ENCODE results near the gene ZMYND8.
A peak's percentile ranks its signal among the peaks of the same experiment; 100 is the strongest.

ZMYND8 gene

DNA sequence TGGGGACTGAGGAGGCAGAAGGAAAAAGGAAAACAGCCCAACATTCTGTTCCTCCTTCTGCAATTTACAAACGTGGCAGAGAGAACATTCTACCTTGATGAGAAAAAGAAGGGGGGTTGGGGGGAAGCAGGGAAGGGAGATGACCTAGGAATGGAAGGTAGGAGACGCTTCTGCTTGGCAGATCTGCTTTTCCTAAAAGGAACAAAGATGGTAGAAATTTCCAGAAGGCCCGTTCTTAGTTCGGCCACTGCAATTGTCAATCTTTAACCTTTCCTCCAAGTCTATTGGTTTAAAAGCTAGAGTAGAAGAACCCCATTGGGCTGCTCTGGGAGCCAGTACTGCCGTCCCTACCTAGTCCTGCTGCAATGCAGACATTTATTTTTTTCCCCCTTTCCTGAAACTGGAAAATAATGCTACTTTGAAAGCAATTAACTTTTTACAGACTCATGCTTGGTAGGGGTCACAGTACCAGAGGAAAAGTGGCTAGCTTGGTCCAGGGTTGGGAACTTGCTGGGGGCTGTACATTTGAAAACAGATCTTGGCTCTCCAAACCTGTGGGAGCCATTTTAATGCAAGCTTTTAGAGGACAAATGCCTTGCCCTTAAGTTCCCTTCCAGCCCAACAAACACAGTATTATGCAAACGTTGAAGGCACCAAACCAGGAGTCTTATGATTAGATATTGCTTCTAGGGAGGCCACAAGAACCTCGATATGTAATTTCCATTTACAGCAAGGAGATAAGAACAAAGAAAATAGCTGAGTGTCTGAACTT is 2.6 kb downstream of the ZMYND8 start:
- no peak for DNase-seq

DNA sequence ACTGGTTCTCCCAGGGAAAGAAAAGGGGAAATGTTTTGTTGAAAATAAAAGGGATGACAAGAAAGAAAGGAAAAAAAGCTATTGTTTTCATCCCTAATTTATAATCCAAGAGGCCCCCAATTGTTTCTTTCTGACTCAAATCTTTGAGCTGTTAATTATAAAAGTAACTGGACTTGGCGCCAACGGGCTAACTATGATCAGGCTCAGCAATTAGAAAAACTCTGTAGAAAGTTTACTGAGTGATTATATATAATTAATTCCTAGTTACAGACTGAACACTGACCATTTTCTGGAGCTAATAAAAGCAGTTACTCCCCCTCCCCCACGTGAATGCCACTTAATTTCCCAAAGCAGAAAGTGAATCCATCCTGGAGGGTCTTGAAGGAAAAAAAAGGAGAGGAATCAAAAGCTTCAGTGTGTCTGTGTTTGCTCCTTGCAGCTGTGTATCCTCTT is 3.2 kb downstream of the ZMYND8 start:
- no peak for DNase-seq

DNA sequence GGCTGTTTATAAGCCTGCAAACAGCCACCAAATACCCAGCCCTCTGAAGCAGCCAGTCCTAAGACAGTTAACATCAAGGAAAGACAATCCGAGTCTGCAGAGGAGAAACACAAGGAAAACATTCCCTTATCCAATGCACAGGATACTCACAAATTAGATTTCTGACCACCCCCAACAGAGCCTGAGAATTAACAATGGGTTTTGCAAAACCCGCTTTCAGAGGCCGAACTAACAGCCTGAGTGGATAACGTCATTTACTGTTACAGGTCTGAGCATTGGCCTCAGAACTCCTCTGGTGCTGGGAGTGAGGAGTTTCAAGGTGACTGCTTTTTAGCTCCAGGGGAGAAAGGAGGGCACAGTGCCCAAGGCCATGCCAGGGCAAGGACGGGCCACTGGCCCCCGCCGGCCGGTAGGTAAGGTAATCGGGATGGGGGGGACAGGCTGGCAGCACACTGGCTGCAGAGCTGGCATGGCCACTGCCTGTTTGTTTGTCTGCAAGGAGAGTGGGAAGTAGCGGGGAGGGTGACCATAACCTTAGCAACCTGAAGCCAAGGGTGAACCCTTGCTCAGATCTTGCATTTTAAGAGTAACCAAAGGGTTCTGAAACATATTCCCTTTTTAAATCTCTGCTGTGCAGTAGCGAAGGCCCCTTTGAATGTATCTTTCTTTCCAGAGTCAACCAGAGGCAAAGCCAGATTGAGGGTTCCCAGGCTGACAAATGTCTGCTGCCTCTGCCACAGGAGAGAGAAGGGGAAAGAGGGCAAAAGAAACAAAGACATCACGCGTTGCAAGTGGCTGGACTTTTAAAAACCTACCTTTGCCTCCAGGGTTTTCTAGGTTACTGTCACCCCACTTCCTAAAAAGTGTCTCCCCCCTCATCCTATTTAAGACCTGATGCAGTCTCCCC is 3.9 kb downstream of the ZMYND8 start:
- DNase-seq = no peak

DNA sequence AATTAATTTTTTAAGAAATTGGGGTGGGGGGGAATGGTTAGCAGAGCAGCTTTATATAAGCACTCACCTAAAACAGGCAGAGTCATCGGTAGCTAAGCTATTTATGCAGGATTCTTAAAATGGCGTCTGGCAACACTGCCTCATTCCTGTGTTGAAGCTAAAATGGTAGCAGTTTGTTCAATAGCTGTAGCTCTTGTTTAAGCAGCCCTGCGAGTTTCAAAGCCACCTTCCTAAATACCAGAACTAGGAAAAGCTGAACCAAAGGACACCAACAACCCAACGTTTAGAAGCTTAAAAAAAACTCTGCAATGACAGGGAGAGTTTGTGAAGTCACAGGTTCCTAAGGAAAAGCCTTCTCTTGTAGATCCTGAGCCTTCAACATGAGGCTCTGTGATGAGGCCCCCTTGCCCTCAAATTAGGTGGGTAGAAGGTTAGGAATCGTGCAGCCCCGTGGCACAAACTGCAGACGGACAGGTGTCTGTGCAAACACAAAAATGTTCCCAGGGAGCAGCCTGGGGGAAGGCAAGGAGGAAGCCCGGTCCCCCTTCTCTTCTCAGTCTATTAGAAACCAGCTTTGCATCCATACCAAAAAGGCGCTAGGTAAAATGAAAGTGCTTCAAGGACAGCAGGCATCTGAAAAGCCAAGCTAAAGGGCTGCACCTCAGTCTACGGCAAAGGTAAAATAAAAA is 4.7 kb downstream of the ZMYND8 start:
- DNase-seq = no peak

DNA sequence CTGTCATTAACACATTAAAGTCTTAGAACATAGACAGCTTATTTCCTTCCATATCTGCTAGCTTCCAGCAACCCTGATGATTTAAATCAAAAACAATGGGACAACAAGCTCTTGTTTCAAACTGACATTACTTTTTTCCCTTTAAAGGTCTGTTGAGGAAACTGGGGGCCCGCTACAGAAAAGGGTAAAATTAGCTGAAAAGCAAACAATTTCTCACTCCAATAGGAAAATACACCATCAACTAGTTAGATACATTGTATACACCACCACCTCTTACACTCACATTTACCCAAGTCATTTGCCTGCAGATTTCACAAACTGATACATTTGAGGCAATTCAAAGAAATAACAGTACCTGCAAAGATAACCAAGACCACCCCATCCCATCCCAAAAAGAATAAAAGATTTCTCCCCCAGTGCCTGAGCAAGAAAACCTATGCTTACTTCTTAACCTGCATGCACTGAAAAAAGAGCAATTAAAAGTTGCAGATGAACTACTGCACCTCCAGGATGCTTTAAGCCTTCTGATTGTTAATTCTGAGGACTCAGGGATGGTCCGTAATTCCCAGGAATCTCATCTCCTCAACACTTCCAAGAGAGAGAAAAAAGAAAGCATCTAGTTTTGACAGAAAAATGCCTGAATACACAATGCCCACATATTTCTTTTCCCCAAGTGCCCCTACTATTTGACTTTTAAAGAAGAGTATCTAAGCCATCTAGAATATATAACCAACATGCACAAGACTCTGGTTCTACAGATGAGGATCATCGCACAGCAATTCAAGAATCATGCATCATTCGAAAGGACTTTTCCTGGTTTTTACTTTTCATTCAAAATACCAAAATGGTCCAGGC is 5.6 kb downstream of the ZMYND8 start:
- DNase-seq = no peak

DNA sequence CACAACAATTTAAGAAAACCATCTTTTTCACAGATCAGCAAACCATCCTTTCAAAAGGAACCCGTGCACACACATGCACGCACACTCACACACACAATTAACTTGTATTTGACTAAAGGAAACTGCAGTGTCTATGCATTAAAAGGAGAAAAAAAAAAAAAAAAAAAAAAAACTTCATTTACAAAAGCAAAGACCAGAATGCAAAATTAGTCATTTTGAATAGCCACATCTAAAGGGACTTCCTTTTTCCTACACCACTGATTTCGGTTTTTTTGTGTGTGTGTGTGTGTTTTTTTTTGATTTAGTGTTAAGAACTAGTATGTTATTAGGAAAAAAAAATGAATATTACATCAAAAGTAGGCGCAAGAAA is 6.3 kb downstream of the ZMYND8 start:
- DNase-seq = no peak

DNA sequence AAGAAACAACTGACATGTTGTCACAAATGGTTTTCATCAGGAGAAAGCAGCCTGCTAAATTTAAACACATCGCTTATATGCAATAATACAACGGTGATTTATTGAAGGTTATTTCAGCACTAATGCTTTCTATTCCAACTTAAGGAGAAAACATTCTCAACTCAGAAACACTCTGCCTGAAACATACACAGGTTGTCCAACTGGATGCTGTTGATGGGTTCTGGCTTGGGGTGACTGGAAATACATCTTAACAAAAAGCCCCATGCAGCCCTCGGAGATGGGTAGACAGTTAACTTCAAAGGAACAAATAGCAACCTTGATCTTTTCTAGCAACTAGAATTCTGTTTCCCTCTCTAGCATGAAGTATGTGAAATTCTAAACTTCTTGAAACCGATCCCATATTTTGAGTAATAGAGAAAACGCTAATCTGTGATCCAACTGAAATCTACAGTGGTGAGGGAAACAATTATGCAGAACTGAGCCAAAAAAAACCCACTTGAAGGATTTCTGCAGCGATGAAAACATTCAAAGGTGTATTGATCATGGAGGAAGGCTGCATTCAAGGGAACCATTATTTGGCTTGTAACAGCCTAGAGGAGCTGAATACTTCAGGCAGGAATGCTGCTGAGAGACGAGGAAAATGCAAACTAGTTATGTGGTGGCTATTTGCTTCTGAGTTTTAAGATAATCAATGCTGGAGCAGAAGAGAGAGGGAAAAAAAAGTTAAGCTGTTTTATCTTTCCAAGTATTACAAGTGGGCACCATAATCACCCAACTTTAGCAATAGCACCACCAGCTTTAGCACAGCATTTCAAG is 6.9 kb downstream of the ZMYND8 start:
- no peak for DNase-seq

DNA sequence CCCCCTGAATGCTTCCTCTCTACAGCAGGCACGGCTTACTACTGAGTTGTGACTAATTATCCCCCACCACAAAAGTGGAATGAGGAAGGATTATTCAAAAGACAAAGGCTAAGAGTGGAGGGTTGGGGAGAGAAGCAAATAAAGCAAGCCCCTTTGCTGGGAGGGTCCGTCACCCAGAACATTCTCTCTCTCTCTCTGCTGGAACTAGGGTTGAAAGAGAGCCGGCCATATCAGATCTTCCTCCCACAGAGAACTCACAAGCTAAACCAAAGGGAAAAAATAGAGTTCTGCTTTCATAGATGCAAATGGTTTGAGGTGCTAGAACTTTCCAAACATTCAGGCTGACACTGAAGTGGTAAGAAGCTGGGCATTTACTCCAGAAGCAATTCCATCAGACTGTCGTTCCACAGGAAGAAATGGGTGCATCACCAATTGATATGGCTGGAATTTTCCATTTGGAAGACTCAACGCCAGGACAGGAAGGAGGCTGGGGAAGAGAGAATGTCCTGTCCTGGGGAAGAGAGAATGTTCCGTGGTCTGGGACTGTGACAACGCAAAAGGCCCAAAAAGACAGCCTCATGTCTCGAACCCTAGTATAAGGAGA is 7.9 kb downstream of the ZMYND8 start:
- DNase-seq = no peak

DNA sequence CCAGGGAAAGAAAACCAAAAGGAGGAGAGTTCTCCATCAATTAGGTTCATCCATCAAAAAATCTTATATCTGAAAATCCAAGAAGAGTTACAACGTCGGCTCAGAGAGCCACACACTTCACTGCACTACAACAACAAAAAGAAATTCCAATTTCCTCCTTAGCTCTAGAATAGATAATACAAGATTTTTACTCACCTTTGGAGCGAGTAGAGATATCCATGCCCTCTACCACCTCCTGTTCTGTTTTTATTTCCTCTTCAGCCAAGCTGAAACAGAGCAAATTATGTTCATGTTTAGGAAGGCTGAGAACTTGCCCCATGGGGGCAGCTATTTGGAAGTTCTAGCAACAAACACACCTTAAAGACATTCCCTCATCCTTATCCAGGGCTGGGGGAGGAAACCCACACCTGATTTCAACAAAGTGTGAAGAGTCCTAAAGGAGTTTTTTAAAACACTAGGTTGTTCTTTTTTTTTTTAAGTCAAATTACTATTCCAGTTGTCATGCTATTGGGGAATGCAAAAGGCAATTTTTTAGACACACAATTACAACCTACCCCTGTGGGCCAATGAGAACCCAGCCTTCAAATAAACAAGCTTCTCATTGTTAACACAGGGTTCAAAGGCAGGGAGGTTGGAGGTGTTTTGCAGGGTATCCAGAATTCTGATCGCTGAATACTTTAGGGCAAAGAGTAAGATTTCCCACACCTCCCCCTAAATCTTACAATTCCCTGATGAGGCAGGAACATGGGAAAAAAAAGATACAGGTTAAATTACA is 8.7 kb downstream of the ZMYND8 start:
- DNase-seq = no peak

DNA sequence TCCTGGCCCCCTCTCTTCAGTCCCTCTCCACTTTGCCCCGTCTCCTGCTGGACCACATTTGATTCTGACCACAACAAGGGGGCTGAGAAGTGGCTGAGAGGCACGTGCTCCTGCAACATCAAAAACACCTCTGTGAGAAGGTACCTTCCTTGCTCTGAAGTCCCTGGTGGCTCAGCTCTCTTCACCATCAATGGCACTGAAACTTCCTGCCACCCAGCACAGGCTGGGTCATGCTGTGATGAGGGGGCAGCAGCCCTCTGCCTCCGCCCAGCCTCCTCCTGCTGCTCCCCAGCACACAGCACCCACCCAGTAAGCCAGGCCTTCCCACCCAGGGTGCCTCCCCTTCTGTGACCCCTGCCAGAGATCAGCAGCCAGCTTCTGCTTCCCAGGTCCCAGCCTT is 10.3 kb downstream of the ZMYND8 start:
- no peak for DNase-seq

DNA sequence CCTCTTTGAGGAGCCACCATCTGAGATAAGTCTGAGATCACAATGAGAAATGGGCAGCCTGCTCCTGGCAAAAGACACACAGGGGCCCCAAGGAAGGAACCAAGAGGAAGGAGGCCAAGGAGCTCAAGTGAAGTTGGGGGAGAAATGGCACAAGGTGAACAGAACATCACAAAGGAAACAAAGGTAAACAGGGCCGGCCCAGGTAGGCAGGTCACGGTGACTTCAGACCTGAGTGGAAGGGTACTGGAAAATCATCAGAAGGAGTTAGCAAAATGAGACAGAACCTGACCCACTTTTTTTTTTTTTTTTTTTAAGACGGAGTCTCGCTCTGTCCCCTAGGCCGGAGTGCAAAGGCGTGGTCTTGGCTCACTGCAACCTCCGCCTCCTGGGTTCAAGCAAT is 11.3 kb downstream of the ZMYND8 start:
- DNase-seq = no peak

DNA sequence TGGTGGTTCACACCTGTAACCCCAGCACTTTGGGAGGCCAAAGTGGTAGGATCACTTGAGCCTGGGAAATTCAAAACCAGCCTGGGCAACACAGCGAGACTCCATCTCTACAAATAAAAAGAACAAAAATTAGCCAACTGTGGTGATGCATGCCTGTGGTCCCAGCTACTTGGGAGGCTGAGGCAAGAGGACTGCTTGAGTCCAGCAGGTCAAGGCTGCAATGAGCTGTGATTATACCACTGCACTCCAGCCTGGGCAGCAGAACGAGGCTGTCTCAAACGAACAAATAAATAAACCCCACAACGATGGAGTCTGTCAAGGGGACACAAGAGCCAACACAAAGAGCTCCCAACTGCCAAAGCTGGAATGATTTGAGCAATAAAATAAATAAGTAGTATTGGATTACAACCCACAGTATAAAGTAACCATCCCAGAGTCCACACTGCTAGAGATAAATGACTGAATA is 13.5 kb downstream of the ZMYND8 start:
- DNase-seq = no peak

DNA sequence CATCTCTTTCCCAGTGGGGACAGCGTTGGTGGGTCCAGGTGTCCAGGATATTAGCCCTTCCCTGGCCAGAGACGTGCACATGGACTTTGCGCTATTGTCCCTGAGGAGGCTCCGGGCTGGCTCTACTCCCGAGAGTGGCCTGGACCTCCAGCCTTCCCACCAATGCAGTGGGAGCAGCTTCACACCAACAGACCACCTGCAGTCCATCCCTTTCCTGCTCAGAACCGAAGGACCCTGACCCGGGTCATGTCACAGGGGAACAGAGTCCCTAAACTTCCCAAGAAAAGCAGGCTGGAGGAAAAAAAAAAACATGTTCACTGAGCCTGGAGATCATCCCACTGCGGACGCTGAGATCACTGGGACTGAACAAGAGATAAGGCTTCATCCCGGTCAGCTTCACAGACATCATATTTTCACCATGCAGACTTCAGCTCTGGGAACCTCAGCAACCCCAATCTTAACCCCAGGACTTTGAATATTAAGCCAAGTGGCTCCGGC is 18.3 kb downstream of the ZMYND8 start:
- DNase-seq = no peak

DNA sequence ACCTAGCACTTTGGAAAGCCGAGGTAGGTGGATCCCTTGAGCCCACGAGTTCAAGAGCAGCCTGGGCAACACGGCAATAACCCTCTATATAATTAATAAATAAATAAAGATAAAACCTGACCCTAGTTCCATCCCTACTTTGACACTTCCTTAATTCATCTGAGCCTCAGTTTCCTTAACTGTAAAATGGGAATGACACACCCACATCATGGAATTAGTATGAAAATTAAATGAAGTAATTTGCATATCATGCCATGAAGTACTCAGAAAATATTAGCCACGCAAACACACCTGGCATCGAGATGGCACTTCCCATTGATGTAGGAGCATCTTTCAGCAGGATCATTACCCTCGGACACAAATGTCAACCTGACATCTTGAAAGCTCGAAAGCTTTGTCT is 19.1 kb downstream of the ZMYND8 start:
- no peak for DNase-seq

DNA sequence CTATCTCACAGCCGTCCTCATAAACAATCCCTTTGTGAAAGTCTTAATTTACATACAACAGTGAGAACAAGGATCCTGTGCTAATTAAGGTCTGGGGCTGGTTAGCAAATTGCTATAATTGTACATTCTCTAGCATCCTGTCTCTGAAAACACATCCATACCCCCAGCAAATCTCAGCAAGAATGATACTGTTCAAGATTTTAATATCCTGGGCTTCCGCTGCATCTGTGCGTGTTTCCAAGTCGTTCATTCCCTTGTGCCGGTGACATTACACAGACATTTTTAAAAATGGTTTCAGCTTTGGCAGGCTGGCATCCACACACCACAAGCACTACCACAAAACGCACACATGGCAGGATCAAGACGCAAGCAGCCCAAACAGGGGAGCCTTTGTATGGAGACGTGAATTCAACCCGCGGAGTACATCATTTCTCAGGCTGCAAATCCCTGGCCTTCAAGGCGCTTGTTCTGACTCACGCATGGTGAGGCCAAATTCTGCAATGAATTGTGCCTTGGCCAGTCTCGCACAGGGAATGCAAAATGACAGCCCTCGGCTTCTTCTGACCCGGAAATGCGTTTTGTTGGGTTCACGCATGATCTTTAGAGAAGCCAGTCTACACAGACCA is 20.3 kb downstream of the ZMYND8 start:
- peak; percentile 78 for DNase-seq

DNA sequence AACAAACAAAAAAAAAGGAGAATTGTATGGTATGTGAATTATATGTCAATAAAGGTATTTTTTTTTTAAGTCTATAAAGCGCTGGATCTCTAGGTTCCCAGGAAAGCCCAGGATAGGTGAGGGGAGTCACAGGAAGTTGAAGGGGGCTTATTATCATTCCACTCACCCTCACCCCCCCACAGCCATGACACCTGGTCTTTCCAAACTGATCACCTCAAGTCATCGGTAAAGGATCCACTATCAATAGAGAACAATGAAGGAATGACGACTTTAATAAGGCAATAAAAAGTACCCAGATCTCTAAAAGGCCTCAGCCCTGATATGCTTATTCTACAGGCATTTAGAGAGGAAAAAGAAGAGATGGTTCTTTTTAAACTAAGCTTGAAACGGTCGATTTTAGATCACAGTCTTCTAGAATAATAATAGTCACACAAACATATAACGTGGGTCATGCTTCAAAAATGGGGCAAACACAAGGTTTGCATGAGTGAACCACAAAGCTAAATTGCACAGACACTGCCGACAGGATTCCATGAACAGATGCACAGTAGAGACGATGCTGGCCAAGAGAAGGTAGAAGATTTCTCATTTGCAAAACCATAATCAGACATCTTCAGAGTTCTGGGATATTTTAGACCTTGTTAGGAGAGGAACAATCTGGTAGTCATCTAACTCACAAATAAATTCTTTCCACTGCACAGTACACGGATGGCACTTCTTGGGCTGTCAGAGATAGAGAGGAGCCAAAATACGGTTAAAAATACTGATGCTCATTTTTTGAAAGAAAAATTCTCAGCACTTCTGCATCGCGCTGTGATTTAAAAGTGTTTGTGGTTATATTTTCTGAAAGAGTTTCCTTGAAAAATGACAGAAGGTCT is 21.0 kb downstream of the ZMYND8 start:
- DNase-seq = no peak

DNA sequence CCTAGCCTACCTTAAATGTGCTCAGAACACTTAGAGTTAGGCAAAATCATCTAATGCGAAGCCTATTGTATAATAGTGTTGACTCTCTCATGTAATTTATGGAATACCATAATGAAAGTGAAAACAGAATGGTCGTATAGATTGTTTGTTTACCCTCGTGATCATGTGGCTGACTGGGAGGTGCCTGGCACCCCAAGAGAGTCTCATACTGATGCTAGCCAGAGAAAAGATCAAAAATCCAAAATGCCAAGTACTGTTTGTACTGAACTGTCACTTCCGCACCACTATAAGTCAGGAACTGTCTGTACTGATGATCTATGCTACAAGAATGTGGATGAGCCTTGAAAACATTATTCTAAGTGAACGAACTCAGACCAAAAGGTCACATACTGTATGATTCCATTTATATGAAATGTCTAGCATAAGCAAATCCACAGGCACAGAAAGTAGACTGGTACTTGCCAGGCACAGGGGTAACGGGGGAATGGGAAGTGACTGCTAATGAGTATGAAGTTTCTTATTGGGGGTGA is 22.4 kb downstream of the ZMYND8 start:
- DNase-seq = no peak
